NT2/D1 (cell line): Measurements from ENCODE around the gene ATP13A2.

Experiments used
- DNase-seq: peaks from one replicate; pipeline ENCODE4 v3.0.0-alpha.2; 2011; ENCODE audit warnings: low read depth, low spot score
- H3K27me3 ChIP-seq: 2 replicates; pipeline ENCODE4 v1.6.0; 2011; ENCODE audit warnings: mild to moderate bottlenecking; ENCODE audit not compliant: insufficient read length, insufficient read depth
- H3K36me3 ChIP-seq: 2 replicates; pipeline ENCODE4 v1.6.1; 2011; ENCODE audit warnings: mild to moderate bottlenecking, low read length, mixed read lengths; ENCODE audit not compliant: insufficient read depth, insufficient read length
- H3K4me1 ChIP-seq: 2 replicates; pipeline ENCODE4 v1.5.1; 2011; ENCODE audit not compliant: insufficient read depth, insufficient read length
- H3K4me3 ChIP-seq: 2 replicates; pipeline ENCODE4 v1.5.1; 2011; ENCODE audit warnings: low read depth; ENCODE audit not compliant: insufficient read length
- H3K9ac ChIP-seq: 2 replicates; pipeline ENCODE4 v1.6.0; 2011; ENCODE audit warnings: low read depth; ENCODE audit not compliant: insufficient read length
- H3K9me3 ChIP-seq: 2 replicates; pipeline ENCODE4 v1.5.1; 2011; ENCODE audit warnings: mild to moderate bottlenecking, low read length; ENCODE audit not compliant: insufficient read depth
- SUZ12 ChIP-seq: IDR thresholded peaks from 2 replicates; pipeline ENCODE4 v1.6.1; 2011; ENCODE audit not compliant: insufficient read length, insufficient read depth; ENCODE audit errors: extremely low read depth
- YY1 ChIP-seq: IDR thresholded peaks from 2 replicates; pipeline ENCODE4 v1.6.1; 2011; ENCODE audit not compliant: insufficient read length, insufficient read depth
- ZNF274 ChIP-seq: IDR thresholded peaks from 2 replicates; pipeline ENCODE4 v1.6.1; 2011; ENCODE audit warnings: mild to moderate bottlenecking, low read depth, low read length

ATP13A2 gene

DNA sequence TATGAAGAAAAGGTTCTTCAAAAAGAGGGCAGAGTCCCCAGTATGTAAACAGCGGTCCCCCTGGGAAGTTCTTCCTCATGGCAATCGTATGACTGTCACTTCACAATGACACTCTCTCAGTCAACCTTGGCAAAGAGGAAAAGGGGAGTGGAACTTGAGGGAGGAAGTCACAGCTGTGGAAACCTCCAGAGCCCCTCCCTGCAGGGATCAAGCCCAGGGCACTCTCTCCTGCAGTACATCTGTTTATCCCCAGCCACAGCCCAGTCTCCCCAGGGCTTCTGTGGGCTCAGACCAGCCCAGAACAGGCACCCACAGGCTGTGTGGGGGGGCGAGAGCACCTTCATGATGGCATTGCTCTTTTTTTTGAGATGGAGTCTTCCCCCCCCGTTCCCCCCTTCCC is 2.0 kb downstream of the ATP13A2 start:
- no peak for TF ChIP-seq ZNF274
- no peak for TF ChIP-seq YY1
- Histone ChIP-seq H3K27me3 (no peaks in the 10 kb centered on the region), H3K9me3 (no peaks in the 10 kb centered on the region), H3K36me3 (peaks cover 12% of the 10 kb centered on the region), H3K4me1 (peaks cover 23% of the 10 kb centered on the region), H3K4me3 (no peak overlapping the region), H3K9ac (no peak overlapping the region)
- no peak for DNase-seq

DNA sequence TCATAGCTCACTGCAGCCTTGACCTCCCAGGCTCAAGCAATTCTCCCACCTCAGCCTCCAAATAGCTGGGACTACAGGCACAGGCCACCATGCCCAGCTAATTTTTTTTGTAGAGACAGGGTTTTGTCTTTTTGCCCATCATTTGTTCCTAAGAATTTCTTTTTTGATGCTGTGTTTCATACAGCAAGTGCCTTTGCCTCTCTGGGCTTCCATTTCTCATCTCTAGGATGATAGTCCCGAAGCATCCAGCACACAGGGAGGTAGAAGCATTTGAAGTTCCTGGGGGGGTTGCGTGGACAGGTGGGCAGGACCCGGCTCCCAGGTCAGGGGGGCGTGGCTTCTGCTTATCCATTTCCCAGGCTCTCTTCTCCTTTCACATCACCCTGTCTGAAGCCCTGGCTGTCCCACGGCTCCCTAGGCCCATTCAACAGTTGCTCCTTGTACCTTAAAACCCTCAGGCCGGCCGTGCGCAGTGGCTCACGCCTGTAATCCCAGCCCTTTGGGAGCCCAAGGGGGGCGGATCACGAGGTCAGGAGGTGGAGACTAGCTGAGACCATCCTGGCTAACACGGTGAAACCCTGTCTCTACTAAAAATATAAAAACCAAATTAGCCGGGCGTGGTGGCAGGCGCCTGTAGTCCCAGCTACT is 3.4 kb downstream of the ATP13A2 start:
- H3K4me3 ChIP-seq = no peak overlapping the region
- DNase-seq = no peak
- TF ChIP-seq YY1 (no peak), SUZ12 (no peak), ZNF274 (no peak)
- no peak overlapping the region for H3K9ac ChIP-seq
- H3K4me1 ChIP-seq = peaks cover 18% of the 10 kb centered on the region
- H3K9me3 ChIP-seq = no peaks in the 10 kb centered on the region
- H3K27me3 ChIP-seq = no peaks in the 10 kb centered on the region
- peaks cover 22% of the 10 kb centered on the region for H3K36me3 ChIP-seq

DNA sequence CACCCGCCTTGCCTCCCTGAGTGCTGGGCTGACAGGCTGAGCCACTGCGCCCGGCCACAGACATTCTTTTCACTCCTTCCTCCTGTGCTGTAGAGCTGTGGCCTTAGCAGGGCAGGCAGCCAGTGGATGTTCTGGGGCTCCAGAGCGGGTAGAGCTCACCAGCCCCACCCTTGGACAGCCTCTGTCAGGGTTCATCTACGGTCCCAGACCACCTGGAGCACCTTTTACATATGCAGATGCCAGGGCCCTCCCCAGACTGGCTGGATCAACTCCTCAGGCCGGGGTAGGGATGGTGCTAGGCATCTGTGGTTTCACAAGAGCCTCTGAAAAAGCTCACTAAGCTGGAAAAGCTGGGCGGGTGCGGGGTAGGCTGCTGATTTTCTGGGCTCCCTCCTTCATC is 4.6 kb downstream of the ATP13A2 start:
- peaks cover 13% of the 10 kb centered on the region for H3K4me1 ChIP-seq
- H3K36me3 ChIP-seq = peaks cover 33% of the 10 kb centered on the region
- no peak overlapping the region for H3K4me3 ChIP-seq
- no peak for TF ChIP-seq SUZ12
- no peak for TF ChIP-seq ZNF274
- TF ChIP-seq YY1 = no peak
- DNase-seq = no peak
- H3K9me3 ChIP-seq = no peaks in the 10 kb centered on the region
- no peaks in the 10 kb centered on the region for H3K27me3 ChIP-seq
- no peak overlapping the region for H3K9ac ChIP-seq

DNA sequence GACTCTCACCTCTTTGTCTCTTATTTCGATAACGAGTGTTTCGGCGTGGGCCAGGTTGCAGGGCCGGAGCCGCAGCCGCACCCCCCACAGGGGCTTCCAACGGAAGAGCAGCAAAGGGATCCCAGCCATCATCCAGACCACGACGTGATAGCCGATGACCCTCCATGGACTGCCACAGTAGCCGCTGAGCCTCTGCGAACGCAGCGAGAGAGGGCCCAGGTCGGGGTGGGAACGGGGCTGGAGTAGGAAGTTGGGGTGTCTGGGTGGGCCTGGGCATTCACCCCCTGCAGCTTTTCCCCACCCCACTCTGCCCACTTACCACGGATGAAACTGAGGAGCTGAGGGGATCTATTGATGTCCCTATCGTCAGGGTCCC is 6.4 kb downstream of the ATP13A2 start:
- H3K9ac ChIP-seq = no peak overlapping the region
- H3K36me3 ChIP-seq = peaks cover 45% of the 10 kb centered on the region
- DNase-seq = no peak
- no peaks in the 10 kb centered on the region for H3K9me3 ChIP-seq
- H3K27me3 ChIP-seq = no peaks in the 10 kb centered on the region
- no peak overlapping the region for H3K4me3 ChIP-seq
- H3K4me1 ChIP-seq = peaks cover 11% of the 10 kb centered on the region
- TF ChIP-seq SUZ12 (no peak), YY1 (no peak), ZNF274 (no peak)

DNA sequence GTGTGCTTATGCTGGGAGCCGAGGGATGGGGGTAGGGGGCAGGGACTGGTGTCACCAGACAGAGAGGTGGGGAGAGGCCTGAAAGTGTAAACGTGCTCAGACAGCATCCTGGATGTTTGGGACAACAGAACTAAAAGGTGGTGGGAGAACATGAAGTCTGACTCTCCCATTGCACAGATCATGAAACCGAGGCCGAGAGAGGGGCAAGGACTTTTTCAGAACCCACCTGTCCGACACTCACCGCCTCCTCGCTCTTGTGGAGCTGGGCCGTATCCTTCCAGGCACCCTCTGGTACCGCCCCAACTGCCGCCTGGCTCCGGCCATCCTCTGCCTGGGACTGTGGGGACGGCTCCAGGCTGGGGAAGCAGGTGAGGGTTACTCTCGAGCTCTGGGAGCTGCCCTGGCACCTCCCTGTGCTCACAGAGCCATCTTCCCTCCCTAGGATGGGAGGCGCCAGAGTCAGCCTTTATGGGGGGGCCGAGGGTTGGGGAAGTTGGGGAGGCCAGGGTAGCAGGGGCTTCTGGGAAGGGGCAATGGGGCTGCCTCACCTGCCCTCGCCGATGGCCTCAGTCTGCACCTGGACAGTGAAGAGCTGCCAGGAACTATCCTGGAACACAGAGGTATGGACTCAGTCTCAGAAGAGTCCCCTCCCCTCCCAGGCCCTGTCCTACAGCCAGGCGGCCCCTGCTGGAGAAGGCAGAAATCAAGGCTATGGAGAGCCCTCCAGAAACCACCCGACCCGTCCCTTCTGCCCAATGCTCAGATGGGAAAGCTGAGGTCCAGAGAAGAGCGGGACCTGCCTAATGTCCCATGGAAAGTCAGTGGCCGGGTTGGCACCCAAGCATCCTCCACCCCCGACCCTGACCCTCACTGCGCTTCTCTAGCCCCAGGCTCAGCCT is 7.0 kb downstream of the ATP13A2 start:
- Histone ChIP-seq H3K27me3 (no peaks in the 10 kb centered on the region), H3K36me3 (peaks cover 48% of the 10 kb centered on the region), H3K4me3 (no peak overlapping the region), H3K4me1 (peaks cover 8% of the 10 kb centered on the region), H3K9ac (no peak overlapping the region), H3K9me3 (no peaks in the 10 kb centered on the region)
- TF ChIP-seq ZNF274 (no peak), SUZ12 (no peak), YY1 (no peak)
- no peak for DNase-seq

DNA sequence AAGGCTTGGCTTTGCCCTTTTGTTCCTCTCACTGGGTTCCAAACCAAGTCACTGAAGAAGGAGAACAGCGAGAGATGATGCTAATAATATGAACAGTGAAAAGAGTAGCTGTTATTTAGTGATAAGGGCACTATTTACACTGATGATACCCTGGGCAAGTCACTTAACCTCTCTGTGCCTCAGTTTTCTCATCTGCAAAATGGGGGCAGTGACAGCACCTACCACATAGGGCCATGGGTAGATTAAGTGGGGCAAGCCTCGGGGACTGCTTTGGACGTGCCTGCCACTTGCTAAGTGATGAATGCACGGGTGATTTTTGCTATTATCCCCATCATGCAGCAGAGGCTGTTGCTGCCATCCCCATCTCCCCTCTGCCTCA is 9.2 kb downstream of the ATP13A2 start:
- no peak for TF ChIP-seq SUZ12
- TF ChIP-seq YY1 = no peak
- no peak for TF ChIP-seq ZNF274
- Histone ChIP-seq H3K4me3 (no peak overlapping the region), H3K9ac (no peak overlapping the region), H3K36me3 (peaks cover 54% of the 10 kb centered on the region), H3K9me3 (no peaks in the 10 kb centered on the region), H3K27me3 (no peaks in the 10 kb centered on the region), H3K4me1 (peaks cover 3% of the 10 kb centered on the region)
- no peak for DNase-seq

DNA sequence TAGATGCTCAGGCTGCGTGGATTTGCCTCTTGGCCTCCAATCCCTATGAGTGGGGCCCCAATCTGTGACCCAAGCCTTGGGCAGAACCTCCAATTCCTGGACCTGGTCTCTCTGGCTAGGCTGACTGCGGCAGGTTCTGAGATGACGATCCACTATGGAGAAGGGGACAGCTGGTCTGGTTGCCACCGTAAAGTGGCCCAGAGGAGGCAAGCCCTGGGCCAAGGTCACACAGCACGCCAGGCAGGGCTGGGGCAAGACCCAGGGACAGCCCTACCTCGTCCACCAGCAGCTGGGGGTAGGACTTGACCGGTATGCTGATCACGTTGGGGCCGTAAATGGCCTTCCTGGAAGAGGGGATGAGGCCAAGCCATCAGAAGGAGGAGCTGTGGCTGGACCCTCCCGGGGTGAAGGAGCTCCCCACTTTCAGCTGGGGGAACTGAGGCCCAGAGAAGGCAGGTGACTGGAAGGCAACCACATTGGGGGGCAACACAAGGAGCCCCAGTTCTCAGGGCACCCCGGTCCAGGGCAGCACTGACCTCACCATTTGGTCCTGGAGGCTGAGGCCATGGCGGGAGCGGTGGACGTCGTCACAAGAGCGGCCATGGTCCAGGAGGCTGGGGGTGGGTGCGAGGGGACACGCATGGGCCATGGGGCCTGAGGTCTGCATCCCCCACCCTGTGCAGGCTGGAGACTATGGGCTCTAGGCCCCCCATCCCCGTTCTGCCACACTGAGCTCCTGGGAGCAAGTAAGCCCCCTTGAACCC is 9.8 kb downstream of the ATP13A2 start:
- H3K9me3 ChIP-seq = no peaks in the 10 kb centered on the region
- H3K4me1 ChIP-seq = peaks cover 3% of the 10 kb centered on the region
- TF ChIP-seq ZNF274 (no peak), YY1 (no peak), SUZ12 (no peak)
- DNase-seq = no peak
- H3K36me3 ChIP-seq = peaks cover 57% of the 10 kb centered on the region
- no peaks in the 10 kb centered on the region for H3K27me3 ChIP-seq
- H3K4me3 ChIP-seq = no peak overlapping the region
- no peak overlapping the region for H3K9ac ChIP-seq
